HG02938 (cell line): Measurements from ENCODE around the gene STX18.

ENCODE experiments used
- ATAC-seq: cut with Tn5 transposase; IDR thresholded peaks from one replicate; pipeline ENCODE4 v1.9.1; 2021; ENCODE audit warnings: mild to moderate bottlenecking, moderate library complexity; ENCODE audit not compliant: unreplicated experiment

The STX18 gene

DNA sequence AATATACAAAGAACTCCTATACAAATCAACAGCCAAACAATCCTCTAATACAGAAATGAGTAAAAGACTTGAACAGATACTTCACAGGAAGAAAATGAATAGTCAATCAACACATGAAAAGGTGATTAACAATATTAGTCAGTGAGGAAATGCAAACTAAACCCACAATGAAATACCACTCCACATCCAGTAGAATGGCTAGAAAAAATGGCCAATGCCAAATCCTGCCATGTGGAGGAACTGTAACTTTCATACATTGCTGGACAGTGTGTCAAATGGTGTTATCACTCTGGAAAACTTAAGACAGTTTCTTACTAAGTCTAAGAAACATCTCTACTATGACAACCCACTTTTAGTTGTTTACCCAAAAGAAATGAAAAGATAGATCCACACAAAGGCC, 95.4 kb downstream of the STX18 start:
- no peak for ATAC-seq

DNA sequence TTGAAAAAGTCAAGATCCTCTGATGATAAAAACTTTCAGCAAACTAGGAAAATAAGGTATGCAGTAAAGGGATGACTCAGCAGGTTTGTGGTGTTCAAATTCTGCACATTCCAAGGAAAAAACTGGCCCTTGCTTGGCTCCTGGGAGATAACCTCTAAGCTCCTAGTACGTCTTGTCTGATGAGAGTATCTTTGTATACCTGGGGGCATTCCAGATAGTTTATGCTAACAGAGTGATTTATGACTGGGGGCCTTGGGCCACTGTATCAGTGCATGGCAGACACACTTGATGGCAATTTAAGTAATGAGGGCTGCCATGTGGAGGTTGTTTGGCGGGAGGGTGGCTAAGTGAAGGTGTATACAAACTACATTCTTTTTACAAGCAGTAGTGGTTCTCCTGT, 98.0 kb downstream of the STX18 start:
- no peak for ATAC-seq

DNA sequence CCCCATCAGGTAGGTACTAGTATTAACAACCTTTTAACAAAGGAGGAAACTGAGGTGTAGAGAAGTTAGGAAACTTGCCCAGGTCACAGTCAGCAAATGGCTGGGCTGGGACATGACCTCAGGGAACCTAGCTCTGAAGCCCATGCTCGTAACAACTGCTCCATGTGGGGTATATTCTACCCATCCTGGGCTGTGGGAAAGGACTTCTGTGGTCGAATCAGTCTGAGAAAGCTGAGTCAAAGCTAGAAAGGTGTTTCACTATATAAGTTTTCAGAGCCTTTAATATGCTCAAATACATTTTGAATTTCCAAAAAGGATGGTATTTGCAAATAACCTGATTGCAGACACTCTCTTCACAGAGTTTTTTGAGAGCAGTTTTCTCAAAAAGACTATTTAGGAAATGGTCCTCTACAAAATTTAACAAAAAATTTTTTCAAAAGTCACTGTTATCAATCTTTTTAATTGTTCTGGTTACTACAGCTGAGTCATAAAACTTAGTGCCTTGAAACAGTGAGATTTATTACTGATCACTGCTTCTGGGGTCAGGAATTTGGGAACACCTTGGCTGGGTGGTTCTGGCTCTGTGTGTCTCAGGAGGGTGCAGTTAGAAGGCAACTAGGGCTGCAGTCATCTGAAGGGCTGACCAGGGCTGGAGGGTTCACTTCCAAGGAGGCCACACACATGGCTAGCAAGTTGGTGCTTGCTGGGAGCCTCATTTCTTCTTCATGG, 101.4 kb downstream of the STX18 start:
- no peak for ATAC-seq

DNA sequence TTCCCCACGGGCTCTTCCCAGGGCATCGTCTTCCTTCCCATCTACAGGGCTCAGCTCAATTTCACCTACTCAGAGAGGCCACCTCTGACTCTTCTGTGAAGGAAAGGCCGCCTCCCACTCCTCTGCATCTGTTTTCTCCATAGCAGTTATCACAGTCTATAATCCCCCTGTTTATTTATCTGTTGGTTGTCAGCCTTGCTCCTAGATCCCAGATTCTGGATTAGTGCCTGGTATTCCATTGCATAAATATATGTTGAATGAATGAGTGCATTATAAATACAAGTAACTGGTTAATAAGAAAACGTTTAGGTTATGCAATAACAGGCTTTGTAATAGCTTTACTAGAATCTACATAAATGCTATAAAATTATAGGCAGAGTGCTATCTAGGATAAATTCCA, 102.1 kb downstream of the STX18 start:
- ATAC-seq: no peak

DNA sequence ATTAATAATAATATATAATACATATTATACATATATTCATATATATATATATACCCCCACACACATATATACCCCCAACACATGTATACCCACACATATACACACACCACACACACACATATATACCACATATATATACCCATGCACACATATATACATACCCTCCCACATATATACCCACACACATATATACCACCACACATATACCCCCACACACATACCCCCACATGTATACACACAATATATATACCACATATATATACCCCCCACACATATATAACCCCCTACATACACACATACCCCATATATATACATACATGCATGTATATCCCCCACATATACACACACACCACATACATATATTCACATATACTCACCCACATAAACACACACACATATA, 103.0 kb downstream of the STX18 start:
- no peak for ATAC-seq

DNA sequence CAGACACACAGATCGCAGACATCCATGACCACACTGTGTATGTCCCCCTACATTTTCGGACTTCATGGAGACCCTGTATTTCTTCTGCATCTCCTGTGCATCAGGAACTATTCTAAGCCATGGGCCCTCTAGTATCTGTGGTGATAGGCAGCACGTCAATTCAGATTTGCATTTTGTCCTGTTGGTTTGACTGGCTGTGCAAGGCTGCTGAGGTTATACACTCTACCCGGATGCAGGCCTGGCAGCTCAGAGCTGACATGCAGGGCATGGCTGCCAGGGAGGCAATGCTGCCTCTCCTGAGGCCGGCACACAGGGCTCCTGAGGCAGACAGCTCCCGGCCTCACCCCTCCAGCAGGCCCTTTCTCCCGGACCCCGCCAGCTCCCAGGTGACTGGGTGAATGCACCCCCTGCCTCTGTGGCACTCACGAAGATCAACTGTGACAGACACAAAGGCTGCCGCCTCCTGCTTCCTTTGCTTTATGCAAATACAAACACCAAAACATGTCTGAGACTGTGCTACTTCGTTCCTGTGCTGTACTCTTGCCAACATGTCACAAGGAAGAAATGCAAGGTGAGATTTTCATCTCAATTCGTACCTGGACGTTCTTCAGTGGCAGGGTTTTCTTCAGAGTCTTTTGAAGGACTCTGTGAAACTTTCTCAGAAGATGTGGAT, 103.9 kb downstream of the STX18 start:
- ATAC-seq: no peak

DNA sequence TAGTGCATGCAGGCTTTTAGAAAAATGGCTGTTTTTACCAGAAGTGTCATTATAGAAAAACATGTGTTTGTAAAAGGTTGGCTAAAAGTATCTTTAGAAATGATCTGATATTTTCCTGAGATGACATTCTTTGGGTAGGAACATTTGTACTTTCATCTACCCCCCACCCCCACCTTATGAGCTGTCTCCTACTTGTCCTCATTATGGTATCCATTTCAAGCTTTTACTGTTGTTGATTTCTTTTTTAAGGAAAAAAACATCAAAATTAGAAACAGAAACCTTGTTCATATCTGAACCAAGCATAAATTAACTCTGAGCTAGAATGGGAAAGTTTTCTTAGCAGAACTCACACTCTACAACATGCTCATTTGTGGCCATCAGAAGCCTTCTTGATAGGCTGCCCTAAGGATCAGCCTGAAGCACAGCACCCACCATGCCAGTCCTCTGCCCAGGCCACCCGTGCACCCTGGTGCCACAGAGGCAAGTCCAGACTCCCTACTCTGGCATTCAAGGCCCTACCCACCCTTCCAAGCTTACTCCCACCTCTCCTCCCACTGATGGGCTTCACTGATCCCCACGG, 105.5 kb downstream of the STX18 start:
- ATAC-seq: no peak

DNA sequence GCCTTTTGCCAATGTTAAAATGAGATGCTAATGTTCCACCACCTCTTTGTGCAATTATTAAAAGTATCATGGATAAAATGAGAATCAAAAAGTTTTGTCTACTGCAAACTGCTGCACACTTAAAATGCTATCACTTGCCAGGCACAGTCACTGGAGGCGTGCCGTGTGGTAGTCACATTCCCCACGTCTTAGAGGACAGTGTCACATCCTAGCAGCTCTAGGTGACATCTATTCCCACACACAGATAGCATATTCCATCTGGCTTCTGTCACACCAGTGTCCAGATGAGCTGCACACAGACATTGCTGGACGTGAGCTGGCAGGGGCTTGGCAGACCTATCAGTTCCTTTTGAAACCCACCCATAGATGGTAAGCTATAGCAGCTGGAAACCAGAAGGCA, 107.9 kb downstream of the STX18 start:
- no peak for ATAC-seq

DNA sequence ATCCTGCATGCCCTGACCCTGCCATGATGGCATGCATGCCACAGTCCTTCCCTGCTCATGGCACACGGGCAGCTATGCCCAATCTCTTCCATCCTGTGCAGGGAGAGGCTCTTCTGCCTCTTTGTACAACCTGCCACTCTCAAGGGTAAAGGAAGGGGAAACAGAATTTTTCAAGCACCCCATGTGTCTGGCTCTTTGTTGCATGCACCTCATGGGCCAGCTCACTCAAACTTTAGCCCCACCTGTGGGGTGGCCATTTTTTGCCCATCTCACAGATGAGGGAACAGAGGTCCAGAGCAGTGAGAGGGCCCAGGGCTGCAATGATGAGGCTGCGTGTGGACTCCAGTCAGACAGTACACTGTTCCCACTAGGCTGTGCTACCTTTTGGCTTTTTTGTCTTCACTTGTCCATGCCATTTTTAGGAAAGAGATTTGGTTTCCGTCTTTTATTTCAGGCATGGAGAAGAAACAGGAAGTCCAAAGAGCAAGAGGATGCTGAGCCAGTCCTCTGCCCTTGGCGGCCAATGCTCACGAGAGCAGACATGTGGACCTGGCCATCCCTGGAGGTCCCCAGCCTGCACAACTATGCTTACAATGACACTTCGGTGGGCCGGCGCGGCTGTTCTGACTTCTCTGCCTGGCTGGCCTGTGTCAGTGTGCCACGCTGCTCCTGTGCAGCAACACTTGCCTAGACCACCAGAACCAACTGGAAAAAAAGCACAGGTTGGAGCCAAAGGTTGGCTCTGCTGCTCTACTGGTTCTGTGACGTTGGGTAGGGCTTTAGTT, 109.3 kb downstream of the STX18 start:
- ATAC-seq: no peak

DNA sequence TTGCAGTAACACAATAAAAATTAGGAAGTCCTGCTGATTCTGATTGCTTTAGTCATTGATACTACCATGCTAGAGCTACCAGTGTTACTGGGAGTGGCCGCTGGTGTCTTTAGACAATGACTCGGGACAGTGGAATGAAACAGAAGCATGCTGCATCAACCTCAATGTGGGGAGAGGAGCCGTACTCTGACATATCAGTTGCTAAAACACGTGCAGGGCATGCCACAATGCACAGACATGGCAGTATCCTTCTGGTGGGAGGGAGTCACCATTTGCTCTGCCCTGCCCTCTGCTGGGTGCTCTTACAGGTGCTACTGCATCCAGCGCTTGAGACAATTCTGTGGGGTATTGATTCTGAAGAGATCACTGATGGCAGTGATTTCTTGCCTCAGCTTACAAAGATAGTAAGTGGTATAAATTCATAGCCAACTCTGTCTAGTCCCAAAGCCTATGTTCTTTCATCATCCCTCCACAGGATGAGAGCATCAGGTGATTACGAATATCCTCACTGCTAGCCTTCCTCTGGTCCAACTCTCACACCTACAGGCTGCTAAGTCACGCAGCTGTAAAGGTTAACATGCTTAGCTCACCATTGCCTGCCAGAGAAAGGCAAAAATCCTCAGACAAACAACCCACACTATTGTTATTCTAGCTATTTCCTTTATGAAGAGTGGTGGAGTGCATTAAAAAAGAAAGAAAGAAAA, 111.2 kb downstream of the STX18 start:
- ATAC-seq: peak; percentile 88

DNA sequence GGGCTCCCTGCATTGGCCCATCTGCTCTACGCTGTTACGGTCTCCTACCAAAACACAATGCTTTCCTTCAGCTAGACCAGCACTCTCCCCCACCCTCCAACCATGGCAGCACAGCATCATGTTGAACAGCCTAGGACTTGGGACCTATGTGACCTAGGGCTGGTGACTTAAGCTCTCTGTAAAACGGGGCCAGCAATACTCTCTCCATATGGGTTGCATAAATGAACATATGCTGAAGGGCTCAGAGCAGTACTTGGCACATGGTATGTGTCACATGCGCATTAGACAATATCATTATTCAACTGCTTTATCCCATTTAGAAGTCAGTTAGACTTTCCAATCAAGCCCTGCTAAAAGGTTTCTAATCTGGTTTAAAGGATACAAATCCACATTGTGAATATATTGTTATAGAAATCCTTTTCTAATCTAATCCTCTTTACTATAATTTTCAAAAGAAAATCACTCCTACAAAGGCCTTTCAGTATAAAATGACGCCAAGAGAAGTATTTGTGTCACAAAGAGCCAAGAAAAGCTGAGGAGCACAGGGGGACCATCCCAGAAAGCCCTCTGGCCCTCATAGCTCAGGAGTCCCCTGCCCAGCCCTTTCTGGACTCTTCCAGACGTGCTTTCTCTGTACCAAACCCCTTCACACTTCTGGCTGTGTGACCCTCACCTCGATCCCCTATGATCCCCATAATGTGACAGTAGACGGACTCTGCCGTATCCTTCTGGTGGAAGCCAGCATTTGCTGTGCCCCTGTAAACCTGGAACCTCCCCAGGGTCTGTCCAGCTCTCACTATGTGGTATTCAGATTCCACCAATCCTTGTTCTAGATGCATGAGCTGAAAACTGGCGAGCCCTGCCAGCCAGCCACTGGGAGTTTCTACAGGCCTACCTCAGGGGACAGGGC, 112.6 kb downstream of the STX18 start:
- ATAC-seq: no peak

DNA sequence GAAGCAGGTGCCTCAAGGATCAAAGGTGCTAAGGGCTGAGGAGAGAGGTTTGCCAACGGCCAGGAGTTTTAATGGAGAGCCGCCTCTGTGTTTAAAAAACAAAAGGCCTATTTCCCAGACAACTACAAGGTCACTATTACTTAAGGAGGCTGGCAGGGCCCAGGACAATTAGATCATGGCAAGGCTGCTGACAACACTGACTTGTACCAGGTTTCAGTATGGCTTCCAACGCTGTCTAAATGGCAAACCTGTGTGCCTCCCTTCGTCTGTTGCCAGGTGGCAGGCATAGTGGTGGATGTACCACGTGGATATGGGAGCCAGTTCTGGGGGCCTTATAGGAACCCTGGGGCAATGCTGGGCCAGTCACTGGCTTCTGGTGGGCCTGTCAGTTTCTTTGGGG, 114.0 kb downstream of the STX18 start:
- ATAC-seq: no peak

DNA sequence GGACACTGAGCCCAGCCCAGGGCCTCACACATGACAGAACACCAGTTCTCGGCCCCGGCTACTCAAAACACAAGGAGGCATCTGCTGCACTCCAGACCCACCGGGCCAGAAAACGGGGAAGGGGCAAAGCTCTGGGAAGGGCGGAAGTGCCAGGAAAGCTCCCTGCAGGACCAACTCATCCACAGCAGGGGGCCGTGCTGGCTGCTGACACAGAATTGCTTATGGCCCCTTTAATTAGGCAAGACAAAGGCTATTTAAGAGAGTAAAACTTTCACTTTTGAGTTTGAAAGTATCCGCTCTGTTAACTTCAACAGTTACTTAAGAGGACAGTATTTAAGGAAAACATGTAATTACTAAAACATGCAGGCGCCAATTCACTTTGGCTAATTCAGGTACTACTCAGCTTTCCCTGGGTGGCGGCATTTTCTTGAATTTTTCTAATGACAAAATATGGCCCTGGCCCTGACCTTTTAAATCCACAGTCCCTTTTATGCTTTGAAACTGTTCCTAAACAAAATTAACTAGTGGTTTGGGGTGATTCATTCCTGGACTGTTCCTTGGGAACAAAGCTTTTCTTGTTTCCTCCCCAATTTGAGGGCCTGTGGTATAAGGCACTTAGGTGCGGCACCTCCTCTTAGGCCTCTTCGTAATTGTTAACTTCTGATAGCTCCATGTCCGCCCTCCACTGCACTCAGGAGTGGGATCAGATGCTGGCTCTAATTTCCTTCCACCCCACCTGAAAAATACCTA, 114.6 kb downstream of the STX18 start:
- no peak for ATAC-seq

DNA sequence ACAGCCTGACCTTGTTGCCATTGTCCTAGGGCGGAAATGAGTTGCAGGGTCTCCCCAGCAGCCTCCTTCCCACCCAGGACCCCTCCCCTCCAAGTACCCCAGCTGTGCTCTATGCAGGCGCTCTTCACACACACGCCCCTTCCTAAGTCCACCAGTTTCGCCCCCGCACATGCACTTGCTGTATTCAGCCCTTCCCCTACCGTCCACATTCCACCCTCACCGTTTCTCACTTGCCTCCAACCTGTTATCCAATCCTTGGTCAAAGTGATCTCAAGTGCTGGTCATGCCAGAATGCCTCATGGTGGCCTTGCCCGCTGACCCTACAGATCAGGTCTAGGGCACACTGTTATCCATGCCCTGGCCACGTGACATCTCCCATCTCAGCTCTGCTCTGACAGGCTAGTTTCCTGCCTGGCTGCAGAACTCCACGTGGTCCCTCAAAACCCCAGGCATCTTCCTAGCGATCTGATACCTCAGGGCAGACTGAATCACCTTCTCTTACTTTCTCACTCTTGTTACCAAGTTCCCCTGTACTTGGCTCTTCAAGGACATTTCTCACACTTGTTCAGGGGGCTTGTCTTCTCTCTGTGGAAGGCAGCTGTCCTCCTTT, 115.2 kb downstream of the STX18 start:
- ATAC-seq: no peak

DNA sequence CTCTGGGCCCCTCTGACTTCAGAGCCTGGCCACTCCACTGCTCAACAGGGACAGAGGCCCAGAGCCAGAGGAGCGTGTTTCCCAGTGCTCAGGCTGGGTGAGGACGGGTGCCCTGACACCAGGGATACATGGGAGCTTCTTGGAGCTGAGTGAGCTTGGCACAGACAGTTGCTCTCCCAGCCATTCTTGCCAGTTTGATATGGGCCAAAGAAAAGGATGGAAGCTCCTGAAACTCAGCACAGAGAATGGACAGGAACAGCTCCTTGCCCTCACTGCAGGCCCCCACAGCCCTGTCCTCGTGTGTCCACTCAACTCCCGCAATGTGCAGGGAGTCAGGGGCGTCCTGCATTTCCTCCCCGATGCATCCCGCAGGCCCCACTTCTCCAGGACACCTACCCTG, 116.2 kb downstream of the STX18 start:
- ATAC-seq: no peak

DNA sequence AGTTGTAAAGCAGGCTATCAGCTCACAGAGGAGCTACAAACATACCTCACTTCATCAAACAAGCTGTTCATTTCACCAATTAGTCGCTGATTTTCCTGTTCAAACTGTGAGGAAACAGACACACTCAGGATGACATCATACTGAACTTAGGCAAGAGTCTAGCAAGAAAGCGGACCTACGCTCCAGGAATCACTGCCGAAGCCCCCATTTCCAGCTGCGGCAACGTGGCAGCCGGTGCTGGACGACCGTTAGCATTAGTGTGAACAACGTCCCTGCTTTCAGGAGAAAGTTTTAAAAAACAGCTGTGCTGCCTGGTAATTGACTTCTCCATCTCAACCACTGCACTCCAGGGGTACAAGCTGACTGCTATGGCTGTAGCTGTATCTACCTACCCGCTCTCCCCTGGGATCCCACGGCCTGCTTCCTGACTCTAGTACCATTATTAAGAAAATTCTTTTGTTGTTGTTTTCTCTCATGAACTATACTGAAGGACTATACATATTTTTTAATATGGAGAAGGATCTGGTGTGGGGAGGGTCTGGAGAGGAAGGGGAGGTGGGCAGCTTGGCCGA, 116.6 kb downstream of the STX18 start:
- no peak for ATAC-seq

DNA sequence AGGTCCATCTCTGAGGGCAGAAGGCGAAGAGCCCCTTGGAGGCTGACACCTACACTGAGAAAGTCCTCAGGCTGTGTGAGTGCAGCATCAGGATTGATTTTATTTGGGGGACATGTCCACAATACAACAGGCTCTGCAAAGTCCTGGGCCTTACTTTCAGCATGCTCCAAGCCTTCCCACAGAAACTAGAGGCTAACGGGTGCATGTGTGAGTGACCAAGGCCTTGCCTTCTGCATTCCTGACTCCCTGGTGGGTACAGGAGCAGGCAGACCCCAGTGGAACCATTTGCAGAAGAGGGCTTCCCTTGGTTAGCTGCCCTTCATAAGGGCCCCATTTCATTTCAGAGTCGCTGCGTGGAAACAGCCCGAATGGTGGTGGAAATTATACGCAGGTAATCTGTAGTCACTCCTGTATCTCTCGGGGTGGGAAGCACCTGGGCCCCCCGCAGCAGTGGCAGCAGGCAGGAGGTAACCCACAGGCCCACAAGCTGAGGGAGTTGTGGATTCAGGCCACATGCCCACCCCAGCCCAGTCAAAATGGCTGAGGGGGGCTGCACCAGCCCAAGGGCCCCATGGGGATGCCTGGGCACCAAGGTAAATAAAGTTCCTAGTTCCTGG, 117.2 kb downstream of the STX18 start:
- ATAC-seq: no peak
